ENCODE data around the gene FCN1.

DNA sequence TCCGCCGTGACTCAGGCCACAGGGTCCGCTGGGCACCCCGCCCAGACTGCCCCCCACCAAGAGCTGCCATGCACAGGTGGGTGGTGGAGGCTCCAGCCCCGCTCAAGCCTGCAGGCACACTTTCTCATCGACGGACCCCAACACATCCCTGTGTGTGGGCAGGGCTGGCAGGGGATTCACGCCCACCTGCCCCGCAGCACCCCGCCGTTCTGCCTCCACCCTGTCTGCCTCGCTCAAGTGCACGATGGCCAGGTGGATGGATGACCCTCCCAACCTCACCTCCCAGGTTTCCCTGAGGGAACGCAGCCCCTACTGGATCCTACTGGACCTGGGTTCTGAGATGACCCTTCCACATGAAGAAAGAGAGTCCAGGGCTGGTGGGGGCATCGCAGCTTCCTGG, 26.1 kb upstream of the FCN1 start:
- TF ChIP-seq, protein P1, sequence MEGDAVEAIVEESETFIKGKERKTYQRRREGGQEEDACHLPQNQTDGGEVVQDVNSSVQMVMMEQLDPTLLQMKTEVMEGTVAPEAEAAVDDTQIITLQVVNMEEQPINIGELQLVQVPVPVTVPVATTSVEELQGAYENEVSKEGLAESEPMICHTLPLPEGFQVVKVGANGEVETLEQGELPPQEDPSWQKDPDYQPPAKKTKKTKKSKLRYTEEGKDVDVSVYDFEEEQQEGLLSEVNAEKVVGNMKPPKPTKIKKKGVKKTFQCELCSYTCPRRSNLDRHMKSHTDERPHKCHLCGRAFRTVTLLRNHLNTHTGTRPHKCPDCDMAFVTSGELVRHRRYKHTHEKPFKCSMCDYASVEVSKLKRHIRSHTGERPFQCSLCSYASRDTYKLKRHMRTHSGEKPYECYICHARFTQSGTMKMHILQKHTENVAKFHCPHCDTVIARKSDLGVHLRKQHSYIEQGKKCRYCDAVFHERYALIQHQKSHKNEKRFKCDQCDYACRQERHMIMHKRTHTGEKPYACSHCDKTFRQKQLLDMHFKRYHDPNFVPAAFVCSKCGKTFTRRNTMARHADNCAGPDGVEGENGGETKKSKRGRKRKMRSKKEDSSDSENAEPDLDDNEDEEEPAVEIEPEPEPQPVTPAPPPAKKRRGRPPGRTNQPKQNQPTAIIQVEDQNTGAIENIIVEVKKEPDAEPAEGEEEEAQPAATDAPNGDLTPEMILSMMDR (IDR thresholded peaks at IDR 0.05; ENCODE audit: low read length) = no peak
- TF ChIP-seq EZH2 (optimal IDR thresholded peaks at IDR 0.05; ENCODE audit: low read depth, low read length) (no peak), EZH2phosphoT487 (IDR thresholded peaks at IDR 0.05; ENCODE audit: low read length) (no peak)
